GM12892 (cell line): ENCODE measurements around the gene CAMK2N2.

Experiments
- POLR2A ChIP-seq: IDR thresholded peaks from 2 replicates; pipeline ENCODE4 v1.6.1; 2011; ENCODE audit warnings: low read depth, low read length, control low read depth
- POLR2AphosphoS5 ChIP-seq: IDR thresholded peaks from 2 replicates; pipeline ENCODE4 v1.6.1; 2011; ENCODE audit warnings: low read depth, low read length, control low read depth
- TAF1 ChIP-seq: IDR thresholded peaks from 2 replicates; pipeline ENCODE4 v1.6.1; 2011; ENCODE audit warnings: low read depth, mild to moderate bottlenecking, control low read depth, low read length, borderline replicate concordance

GRCh38 chr3:184234671-184235380, 26.5 kb downstream of the CAMK2N2 start:
- no peak for TF ChIP-seq POLR2A
- no peak for TF ChIP-seq TAF1
- TF ChIP-seq POLR2AphosphoS5: no peak
